Fibroblast of the conjunctiva (primary cell): ENCODE measurements around the gene CACNG3.

Experiments used
- DNase-seq: peaks from one replicate; pipeline ENCODE4 v3.0.0-alpha.2; 2010; ENCODE audit warnings: low read depth

CACNG3 gene

GRCh38 chr16:24396350-24397271, 140.5 kb downstream of the CACNG3 start:
- no peak for DNase-seq

- no peak for DNase-seq
Measured at GRCh38 chr16:24409045-24409444, 152.9 kb downstream of the CACNG3 start.
